SU-DHL-6 (cell line): ENCODE measurements around the gene PUSL1.

Experiments used
- H2AFZ ChIP-seq: fragments of 200-600 bp; sonication (generic); 2 replicates; pipeline ENCODE4 v1.6.1; 2014; ENCODE audit warnings: low read depth, mild to moderate bottlenecking, moderate library complexity, mixed read lengths, antibody characterized with exemption, low read length; ENCODE audit not compliant: severe bottlenecking
- H3F3A ChIP-seq: fragments of 200-600 bp; shearing (Covaris generic); 2 replicates; pipeline ENCODE4 v1.6.0; 2016; ENCODE audit warnings: antibody characterized with exemption, mild to moderate bottlenecking; ENCODE audit not compliant: insufficient read depth
- H3K27ac ChIP-seq: fragments of 200-600 bp; sonication (generic); 2 replicates; pipeline ENCODE4 v1.5.1; 2016; ENCODE audit warnings: low read depth, mild to moderate bottlenecking, low read length, moderate library complexity, mixed read lengths
- H3K27me3 ChIP-seq: fragments of 200-600 bp; sonication (generic), shearing (Covaris generic); 2 replicates; pipeline ENCODE4 v1.6.0; 2014; ENCODE audit warnings: mild to moderate bottlenecking, low read length
- H3K36me3 ChIP-seq: fragments of 200-600 bp; sonication (generic); 2 replicates; pipeline ENCODE4 v1.6.1; 2014; ENCODE audit warnings: mild to moderate bottlenecking, low read length, mixed read lengths
- H3K4me2 ChIP-seq: fragments of 300-600, 200-600 bp; shearing (Covaris generic), sonication (generic); 2 replicates; pipeline ENCODE4 v1.6.0; 2014; ENCODE audit warnings: low read length, low read depth, mild to moderate bottlenecking; ENCODE audit not compliant: poor library complexity, severe bottlenecking
- H3K4me3 ChIP-seq: fragments of 200-600 bp; sonication (generic); 2 replicates; pipeline ENCODE4 v1.5.1; 2014; ENCODE audit warnings: antibody characterized with exemption, low read length, mild to moderate bottlenecking, mixed read lengths; ENCODE audit not compliant: insufficient read depth, poor library complexity, severe bottlenecking
- H3K79me2 ChIP-seq: fragments of 200-600 bp; sonication (generic); 2 replicates; pipeline ENCODE4 v1.6.1; 2014; ENCODE audit warnings: mild to moderate bottlenecking, low read length, moderate library complexity; ENCODE audit not compliant: insufficient read depth
- H3K9ac ChIP-seq: fragments of 200-600 bp; sonication (generic); 2 replicates; pipeline ENCODE4 v1.7.0; 2014; ENCODE audit warnings: mild to moderate bottlenecking, low read length
- H3K9me2 ChIP-seq: fragments of 200-600 bp; sonication (generic); replicated peaks from 2 replicates; pipeline ENCODE4 v1.6.1; 2014; ENCODE audit warnings: low read length; ENCODE audit not compliant: insufficient read depth
- H3K9me3 ChIP-seq: fragments of 200-600 bp; sonication (generic); 2 replicates; pipeline ENCODE4 v1.6.1; 2014; ENCODE audit warnings: low read length, mixed read lengths; ENCODE audit not compliant: insufficient read depth
- H4K20me1 ChIP-seq: fragments of 200-600 bp; sonication (generic); 2 replicates; pipeline ENCODE4 v1.6.1; 2014; ENCODE audit warnings: low read depth, mild to moderate bottlenecking, antibody characterized with exemption, low read length, moderate library complexity, mixed read lengths
- CTCF ChIP-seq: fragments of 200-600 bp; sonication (generic); IDR thresholded peaks from one replicate; pipeline ENCODE4 v1.5.1; 2017; ENCODE audit warnings: antibody characterized with exemption, mild to moderate bottlenecking, low read length, moderate library complexity; ENCODE audit not compliant: insufficient read depth, poor library complexity, severe bottlenecking
- EZH2phosphoT487 ChIP-seq: fragments of 200-600 bp; sonication (generic), shearing (Covaris generic); conservative IDR thresholded peaks from 2 replicates; pipeline ENCODE4 v1.6.1; 2018; ENCODE audit warnings: mild to moderate bottlenecking, antibody characterized with exemption, low read length, moderate library complexity, mixed read lengths

The PUSL1 gene

GRCh38 chr1:1267488-1268283 lies 40.7 kb upstream of the PUSL1 start:
- Histone ChIP-seq H3K9me3 (no peaks in the 10 kb centered on the region), H3K27me3 (no peaks in the 10 kb centered on the region), H4K20me1 (peaks cover 4% of the 10 kb centered on the region; the same call in 1 of the 2 replicates), H3F3A (no peaks in the 10 kb centered on the region), H3K4me2 (no peak overlapping the region), H3K9ac (no peak overlapping the region), H2AFZ (no peak overlapping the region), H3K4me3 (no peak overlapping the region), H3K27ac (no peak overlapping the region), H3K36me3 (no peaks in the 10 kb centered on the region), H3K79me2 (peaks cover 38% of the 10 kb centered on the region), H3K9me2 (no peaks in the 10 kb centered on the region)
- TF ChIP-seq CTCF (no peak), EZH2phosphoT487 (no peak)

- Histone ChIP-seq H3K9me2 (no peaks in the 10 kb centered on the region), H3K4me2 (no peak overlapping the region), H3K27ac (no peak overlapping the region), H3K36me3 (no peaks in the 10 kb centered on the region), H3F3A (no peaks in the 10 kb centered on the region), H3K79me2 (peaks cover 44% of the 10 kb centered on the region), H3K9me3 (no peaks in the 10 kb centered on the region), H3K27me3 (no peaks in the 10 kb centered on the region), H3K9ac (no peak overlapping the region), H2AFZ (no peak overlapping the region), H4K20me1 (peaks cover 4% of the 10 kb centered on the region; the same call in 1 of the 2 replicates), H3K4me3 (no peak overlapping the region)
- TF ChIP-seq CTCF (no peak), EZH2phosphoT487 (no peak)
Observed at GRCh38 chr1:1268284-1268682, 40.1 kb upstream of the PUSL1 start.

- Histone ChIP-seq H3K79me2 (peaks cover 44% of the 10 kb centered on the region), H3K4me2 (no peak overlapping the region)
Observed at GRCh38 chr1:1270813-1271212, 37.6 kb upstream of the PUSL1 start.

More at GRCh38 chr1:1270813-1271212, 37.6 kb upstream of the PUSL1 start:
- no peaks in the 10 kb centered on the region for H3F3A ChIP-seq
- no peak overlapping the region for H3K4me3 ChIP-seq
- H2AFZ ChIP-seq: no peak overlapping the region
- H3K27me3 ChIP-seq: no peaks in the 10 kb centered on the region
- H3K9me2 ChIP-seq: no peaks in the 10 kb centered on the region
- H3K9me3 ChIP-seq: no peaks in the 10 kb centered on the region
- TF ChIP-seq EZH2phosphoT487: no peak
- TF ChIP-seq CTCF: no peak
- no peak overlapping the region for H3K9ac ChIP-seq
- peaks cover 4% of the 10 kb centered on the region; the same call in 1 of the 2 replicates for H4K20me1 ChIP-seq
- no peaks in the 10 kb centered on the region for H3K36me3 ChIP-seq
- H3K27ac ChIP-seq: no peak overlapping the region
